AG09319 (cell line): ENCODE data around the gene CLDN4.
A peak's percentile ranks its signal among the peaks of the same experiment; 100 is the strongest.

Source experiments
- DNase-seq: peaks from one replicate; pipeline ENCODE4 v3.0.0-alpha.2; 2010; ENCODE audit warnings: low read depth; ENCODE audit errors: extremely low read depth
- TF ChIP-seq, protein P1 (sequence below): IDR thresholded peaks from 2 replicates; pipeline ENCODE4 v1.5.1; 2011; ENCODE audit warnings: low read depth, mild to moderate bottlenecking, inconsistent platforms, low read length, moderate library complexity

CLDN4 gene

DNA sequence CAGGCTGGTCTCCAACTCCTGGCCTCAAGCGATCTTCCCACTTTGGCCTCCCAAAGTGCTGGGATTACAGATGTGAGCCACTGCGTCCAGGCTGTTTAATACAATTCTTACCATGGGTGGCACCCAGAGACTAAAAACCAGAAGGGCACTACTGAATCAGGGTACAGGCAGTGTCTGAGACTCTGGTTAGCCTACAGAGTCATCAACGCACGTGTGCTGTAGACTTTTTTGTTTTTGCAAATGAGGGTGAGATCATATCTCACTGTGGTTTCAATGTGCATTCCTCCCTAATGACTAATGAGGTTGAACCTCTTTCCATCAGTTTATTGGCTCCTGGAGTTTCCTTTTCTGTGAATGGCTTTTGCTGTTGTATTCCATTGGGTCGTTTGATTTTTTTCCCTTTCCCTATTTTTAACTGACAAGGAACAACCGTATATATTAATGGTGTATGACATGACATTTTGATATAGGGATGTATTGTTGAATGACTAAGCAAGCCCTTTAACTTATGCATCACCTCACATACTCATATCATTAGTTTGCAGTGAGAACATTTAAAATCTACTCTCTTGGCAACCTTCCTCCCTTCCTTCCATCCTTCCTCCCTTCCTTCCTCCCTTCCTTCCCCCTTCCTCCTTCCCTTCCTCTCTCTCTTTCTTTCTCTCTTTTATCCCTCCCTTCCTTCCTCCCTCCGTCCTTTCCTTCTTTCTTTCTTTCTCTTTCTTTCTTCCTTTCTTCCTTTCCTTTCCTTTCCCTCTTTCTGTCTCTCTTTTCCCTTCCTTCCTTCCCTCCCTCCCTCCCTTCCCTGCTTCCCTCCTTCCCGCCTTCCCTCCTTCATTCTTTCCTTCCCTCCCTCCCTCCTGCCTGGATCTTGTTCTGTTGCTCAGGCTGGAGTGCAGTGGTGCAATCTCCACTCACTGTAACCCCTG lies 20.9 kb downstream of the CLDN4 start:
- peak; percentile 80 for DNase-seq

DNA sequence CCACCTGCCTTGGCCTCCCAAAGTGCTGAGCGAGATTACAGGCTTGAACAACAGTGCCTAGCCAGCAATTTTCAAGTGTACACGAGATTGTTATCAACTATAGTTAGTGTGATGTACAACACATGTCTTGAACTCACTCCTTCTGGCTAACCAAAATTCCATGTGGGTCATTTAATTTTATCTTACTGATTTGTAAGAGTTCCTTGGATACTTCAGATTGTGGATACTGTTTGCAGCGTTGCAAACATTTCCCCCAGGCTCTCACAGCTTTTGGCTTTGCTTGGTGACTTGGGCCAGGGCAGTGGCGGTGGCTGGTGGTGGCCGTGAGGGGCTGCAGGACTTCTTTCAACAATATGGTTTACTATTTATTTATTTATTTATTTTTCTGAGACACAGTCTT lies 21.7 kb downstream of the CLDN4 start:
- DNase-seq: no peak
- TF ChIP-seq, protein P1, sequence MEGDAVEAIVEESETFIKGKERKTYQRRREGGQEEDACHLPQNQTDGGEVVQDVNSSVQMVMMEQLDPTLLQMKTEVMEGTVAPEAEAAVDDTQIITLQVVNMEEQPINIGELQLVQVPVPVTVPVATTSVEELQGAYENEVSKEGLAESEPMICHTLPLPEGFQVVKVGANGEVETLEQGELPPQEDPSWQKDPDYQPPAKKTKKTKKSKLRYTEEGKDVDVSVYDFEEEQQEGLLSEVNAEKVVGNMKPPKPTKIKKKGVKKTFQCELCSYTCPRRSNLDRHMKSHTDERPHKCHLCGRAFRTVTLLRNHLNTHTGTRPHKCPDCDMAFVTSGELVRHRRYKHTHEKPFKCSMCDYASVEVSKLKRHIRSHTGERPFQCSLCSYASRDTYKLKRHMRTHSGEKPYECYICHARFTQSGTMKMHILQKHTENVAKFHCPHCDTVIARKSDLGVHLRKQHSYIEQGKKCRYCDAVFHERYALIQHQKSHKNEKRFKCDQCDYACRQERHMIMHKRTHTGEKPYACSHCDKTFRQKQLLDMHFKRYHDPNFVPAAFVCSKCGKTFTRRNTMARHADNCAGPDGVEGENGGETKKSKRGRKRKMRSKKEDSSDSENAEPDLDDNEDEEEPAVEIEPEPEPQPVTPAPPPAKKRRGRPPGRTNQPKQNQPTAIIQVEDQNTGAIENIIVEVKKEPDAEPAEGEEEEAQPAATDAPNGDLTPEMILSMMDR: no peak

More for the DNA sequence above, 20.9 kb downstream of the CLDN4 start:
- TF ChIP-seq, protein P1: no peak

DNA sequence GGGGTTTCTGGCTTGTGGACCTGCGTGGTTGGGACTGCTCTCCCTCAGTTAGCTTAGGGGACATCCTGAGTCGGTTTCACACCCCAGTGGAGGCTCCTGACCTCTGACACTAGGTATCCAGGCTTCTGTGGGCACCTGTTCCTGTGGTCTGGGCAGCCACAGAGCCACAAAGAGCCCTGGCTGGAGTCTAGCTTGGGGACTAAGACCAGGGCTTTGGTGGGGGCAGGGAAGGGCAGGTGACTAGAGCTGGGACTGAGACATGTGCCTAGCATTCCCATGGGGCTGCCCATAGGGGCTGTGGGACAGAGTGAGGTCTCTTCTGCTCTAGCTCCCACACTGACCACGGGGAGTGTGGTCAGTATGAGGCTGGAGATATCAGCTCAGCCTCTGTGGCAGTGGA lies 26.1 kb downstream of the CLDN4 start:
- DNase-seq: no peak
- TF ChIP-seq, protein P1: no peak

DNA sequence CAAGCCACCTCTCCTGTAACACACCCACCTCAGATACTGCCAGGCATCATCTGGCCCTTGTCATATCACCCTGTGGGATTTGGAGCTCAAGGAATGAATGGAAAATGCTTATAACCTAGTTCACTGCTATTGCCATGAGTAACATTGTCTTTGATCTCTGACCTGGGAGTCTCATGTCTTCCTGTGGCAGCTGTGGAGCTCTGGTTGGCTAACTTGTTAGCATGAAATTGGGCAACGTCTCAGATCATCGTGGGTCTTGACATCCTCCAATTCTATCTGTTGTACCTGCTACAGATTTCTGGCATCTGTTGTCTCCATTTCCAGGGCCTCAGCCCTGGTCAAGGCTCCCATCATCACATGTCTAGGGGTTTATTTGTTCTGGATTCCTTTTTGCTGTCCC lies 28.0 kb downstream of the CLDN4 start:
- TF ChIP-seq, protein P1: no peak
- no peak for DNase-seq

DNA sequence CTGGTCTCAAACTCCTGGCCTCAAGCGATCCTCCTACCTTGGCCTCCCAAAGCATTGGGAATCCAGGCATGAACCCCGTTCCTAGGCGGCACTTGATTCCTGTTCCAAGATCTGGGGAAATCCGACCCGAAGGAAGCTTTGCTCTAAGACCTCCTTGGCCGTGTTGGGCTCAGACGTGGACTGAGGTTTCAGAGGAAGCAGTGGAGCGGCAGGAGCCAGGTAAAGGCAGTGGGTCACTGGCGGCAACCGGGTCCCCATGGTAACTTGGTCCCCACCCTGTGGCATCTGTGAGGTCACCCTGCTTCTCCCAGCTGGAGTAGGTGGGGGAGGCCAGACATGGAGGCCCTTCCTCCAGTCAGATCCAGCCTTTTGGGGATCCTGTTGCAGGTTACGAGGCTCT lies 30.1 kb downstream of the CLDN4 start, which contains the start of gene TMEM270:
TSS of gene TMEM270 (plus strand) at position 301 of the 400 bp plus-strand sequence. CDS start at position 337, 36 bp downstream.
- no peak for DNase-seq
- TF ChIP-seq, protein P1: no peak

DNA sequence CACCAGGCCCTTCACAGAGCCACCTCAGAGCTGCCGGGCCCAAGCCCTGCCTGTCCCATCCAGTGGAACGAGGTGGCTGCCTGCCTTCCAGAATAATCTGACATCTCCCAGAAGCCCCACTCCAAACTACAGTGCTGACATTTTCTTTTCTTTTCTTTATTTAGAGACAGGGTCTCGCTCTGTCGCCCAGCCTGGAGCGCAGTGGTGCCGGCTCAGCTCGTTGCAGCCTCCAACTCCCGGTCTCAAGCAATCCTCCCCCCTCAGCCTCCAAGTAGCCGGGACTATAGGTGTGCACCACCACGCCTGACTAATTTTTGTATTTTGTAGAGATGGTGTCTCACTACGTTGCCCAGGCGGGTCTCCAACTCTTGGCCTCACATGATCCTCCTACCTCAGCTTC lies 30.5 kb downstream of the CLDN4 start:
- no peak for DNase-seq

More for the DNA sequence above, 30.5 kb downstream of the CLDN4 start:
- TF ChIP-seq, protein P1: no peak
